NCI-H2196 (cell line): ENCODE data around the gene GHR.
"Not testable (repeated sequence)": the region's sequence is repeated elsewhere in the genome, so short reads cannot be mapped to it uniquely, and the experiment has no call there.

Experiments
- DNase-seq: peaks from one replicate; lab custom pipeline; 2025; ENCODE audit not compliant: unreplicated experiment; lab: John Stamatoyannopoulos, UW

The GHR gene

DNA sequence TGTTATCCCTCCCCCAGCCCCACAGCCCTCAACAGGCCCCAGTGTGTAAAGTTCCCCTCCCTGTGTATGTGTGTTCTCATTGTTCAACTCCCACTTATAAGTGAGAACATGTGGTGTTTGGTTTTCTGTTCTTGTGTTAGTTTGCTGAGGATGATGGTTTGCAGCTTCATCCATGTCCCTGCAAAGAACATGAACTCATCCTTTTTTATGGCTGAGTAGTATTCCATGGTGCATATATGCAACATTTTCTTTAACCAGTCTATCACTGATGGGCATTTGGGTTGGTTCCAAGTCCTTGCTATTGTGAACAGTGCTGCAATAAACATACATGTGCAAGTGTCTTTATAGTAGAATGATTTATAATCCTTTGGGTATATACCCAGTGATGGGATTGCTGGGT lies 261.8 kb downstream of the GHR start:
- DNase-seq: not testable (repeated sequence)

DNA sequence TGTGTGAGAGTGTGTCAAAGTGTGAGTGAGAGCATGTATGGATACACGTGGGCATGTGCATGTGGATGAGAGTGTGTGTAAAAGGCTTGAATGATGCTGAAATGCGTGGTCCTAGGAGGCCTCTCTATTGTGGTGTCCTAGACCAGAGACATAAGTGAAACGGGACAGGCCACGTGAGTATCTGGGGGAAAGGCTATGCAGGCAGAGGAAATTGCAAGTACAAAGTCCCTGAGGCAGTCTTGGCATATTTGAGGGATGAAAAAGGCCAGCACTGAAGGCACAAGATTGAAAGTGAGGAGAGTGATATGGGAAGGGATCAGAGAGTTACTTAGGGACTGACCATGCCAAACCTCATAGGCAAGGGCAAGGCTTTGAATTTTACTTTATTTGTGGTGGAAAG lies 266.2 kb downstream of the GHR start:
- no peak for DNase-seq

DNA sequence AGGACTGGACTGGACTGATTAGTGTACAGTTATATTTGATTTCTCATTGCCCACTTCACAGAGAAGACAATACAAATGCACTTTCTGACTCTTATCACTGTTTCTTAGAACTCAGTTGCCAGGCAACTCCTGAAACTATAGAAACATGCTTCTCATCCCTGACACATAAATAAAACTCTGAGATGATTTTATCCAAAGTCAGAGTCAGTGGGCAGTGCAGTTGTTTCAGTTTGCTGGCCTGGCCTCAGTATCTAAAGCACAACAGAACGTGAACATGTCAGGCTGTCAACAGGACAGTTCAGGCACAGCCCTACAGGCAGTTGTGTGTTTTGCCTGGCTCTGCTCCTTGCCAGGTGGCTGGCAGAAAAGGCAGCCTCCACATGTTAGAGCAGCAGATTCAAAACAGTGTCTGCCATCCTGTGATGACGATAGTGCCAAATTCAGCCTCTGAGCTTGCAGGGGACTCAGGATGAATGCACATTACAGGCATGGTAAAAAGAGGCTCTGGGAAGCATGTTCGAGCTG lies 268.2 kb downstream of the GHR start:
- DNase-seq: no peak

DNA sequence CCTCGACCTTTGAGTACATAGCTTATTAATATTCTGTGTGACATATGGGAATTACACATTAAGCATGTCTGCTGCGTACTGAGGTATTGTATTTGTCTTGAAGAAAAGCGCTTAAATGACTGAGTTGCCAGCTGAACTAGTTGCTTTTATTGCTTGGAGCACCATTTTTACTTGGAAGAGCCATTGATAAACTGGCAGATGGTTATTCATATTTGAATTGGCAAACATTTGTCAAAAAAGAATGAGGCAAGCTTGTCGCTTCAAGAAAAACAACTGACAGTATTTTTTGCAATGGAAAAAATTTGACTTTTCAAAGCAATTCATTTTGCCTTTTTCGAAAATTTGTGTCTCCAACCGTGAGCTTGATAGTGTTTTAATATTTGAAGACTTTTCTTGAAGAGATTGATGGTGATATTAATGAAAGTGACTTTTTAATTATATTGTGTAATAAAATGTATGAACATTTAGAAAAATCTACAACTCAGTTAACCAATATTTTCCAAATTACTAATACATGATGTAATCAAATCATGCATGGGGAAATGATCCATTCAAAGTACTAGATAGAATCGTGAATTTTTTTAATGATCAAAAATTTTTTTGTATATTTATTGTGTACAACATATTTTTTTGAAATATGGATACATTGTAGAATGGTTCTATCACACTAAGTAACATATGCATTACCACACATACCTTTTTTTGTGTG lies 278.3 kb downstream of the GHR start:
- DNase-seq: no peak

DNA sequence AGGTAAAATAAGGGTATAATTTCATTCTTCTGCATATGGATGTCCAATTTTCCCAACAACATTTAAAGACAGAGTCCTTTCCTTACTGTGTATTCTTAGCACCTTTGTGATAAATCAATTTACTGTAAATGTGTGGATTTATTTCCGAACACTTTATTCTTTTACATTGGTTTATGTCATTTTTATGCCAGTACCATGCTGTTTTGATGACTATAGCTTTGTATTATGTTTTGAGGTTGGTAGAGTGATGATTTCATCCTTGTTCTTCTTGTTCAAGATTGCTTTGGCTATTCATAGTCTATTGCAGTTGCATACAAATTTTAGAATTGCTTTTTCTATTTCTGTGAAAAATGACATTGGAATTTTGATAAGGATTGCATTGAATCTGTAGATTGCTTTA lies 280.0 kb downstream of the GHR start:
- DNase-seq: no peak

DNA sequence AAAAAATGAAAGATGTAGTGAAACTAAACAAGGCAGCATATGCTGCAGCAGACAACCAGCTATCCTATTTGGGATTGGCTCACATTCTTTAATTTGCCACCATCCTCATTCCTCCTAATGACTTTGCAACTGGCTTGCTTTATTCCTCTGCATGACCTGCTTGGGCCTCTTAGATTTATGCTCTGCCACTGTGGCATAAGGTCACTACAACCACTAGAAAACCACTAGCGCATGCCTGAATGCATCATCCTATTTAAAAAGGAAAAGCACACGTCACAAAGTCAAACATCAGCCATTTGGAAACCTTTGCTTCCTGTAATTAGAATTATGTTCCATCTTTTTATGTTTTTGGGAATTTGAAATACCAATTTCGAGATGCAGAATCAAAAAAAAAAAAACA lies 292.5 kb downstream of the GHR start:
- DNase-seq: no peak

DNA sequence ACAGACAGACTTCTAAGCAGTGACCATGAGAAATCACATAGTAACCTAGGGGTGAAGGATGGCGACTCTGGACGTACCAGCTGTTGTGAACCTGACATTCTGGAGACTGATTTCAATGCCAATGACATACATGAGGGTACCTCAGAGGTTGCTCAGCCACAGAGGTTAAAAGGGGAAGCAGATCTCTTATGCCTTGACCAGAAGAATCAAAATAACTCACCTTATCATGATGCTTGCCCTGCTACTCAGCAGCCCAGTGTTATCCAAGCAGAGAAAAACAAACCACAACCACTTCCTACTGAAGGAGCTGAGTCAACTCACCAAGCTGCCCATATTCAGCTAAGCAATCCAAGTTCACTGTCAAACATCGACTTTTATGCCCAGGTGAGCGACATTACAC lies 295.4 kb downstream of the GHR start:
- DNase-seq: no peak

DNA sequence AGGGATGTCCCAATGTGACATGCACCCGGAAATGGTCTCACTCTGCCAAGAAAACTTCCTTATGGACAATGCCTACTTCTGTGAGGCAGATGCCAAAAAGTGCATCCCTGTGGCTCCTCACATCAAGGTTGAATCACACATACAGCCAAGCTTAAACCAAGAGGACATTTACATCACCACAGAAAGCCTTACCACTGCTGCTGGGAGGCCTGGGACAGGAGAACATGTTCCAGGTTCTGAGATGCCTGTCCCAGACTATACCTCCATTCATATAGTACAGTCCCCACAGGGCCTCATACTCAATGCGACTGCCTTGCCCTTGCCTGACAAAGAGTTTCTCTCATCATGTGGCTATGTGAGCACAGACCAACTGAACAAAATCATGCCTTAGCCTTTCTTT lies 295.8 kb downstream of the GHR start:
- no peak for DNase-seq

DNA sequence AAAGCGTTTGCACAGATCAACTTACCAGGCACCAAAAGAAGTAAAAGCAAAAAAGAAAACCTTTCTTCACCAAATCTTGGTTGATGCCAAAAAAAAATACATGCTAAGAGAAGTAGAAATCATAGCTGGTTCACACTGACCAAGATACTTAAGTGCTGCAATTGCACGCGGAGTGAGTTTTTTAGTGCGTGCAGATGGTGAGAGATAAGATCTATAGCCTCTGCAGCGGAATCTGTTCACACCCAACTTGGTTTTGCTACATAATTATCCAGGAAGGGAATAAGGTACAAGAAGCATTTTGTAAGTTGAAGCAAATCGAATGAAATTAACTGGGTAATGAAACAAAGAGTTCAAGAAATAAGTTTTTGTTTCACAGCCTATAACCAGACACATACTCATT lies 297.0 kb downstream of the GHR start:
- DNase-seq: no peak

DNA sequence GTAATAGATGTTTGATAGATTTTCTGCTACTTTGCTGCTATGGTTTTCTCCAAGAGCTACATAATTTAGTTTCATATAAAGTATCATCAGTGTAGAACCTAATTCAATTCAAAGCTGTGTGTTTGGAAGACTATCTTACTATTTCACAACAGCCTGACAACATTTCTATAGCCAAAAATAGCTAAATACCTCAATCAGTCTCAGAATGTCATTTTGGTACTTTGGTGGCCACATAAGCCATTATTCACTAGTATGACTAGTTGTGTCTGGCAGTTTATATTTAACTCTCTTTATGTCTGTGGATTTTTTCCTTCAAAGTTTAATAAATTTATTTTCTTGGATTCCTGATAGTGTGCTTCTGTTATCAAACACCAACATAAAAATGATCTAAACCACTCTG lies 298.2 kb downstream of the GHR start:
- no peak for DNase-seq

DNA sequence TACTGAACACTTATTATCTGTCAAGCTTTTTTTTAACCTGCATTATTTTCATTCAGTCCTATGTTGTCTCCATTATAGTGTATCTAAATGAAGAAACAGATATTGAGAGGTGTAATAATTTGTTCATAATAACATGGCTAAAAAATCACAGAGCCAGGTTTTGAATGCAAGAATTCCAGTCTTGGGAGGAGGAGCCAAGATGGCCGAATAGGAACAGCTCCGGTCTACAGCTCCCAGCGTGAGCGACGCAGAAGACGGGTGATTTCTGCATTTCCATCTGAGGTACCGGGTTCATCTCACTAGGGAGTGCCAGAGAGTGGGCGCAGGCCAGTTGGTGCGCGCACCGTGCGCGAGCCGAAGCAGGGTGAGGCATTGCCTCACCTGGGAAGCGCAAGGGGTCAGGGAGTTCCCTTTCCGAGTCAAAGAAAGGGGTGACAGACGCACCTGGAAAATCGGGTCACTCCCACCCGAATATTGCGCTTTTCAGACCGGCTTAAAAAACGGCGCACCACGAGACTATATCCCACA lies 311.4 kb downstream of the GHR start:
- not testable (repeated sequence) for DNase-seq

DNA sequence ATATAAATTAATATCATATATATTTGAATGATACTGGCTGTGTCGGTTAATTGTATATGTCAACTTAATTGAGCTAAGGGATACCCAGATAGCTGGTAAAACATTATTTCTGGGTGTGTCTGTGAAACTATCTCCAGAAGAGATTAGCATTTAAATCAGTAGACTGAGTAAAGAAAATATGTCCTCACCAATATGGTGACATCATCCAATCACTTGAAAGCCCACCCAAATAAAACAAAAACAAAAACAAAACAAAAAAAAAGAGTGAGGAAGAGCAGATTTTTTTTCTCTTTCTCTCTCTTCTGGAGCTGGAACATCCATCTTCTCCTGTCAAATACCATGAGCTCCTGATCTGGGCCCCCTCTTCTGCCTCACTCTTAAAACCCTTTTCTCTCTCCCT lies 317.7 kb downstream of the GHR start:
- no peak for DNase-seq

DNA sequence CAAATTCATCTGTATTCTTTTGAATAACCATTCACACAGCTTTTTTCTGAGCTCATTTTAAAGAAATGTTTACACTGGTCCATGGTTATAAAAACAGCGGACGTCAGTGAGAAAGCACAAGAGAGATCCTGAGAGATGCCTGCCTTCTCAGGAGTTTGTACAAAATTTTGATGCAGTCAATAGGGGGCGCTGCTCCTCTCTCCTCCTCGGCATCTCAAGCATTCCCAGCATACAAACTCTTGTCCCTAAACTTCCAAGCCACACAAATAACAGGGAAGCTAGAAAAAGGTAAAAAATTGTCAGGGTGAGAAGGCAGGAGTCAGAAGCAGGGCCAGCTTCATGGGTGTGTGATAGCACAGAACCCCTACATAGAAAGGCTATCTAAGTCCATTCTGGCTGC lies 322.2 kb downstream of the GHR start:
- DNase-seq: no peak

DNA sequence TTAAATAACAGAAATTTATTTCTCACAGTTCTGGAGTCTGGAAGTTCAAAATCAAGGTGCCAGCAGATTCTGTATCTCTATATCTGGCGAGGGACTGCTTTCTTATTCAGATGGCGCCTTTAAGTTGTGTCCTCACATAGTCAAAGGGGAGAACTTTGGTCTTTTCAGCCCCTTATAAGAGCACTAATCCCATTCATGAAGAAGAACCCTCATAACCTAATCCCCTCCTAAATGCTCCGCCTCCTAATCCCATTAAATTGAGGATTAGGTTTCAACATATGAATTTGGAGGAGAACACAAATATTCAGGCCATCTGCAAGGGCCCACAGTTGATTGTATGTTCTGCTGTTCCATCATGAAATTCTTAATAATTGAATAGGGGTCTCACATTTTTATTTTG lies 322.6 kb downstream of the GHR start:
- DNase-seq: no peak

DNA sequence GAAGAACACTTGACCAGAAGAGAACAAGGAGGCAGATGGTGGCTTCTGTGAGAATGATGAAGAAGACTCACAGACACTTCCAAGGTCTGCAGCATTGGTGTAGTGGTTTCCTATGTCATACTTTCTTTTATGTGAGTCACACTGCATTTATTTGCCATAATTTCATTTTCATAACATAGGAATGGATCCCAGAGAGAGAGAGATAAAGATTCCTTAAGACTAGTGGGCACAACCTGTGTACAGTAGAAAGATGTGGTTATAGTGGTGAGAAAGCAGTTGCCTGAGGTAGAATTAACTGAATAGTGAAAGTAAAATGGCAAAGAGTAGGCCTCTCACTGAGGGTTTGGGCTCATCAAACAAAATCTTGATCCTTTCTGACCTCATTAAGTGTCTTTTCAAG lies 325.8 kb downstream of the GHR start:
- DNase-seq: no peak

DNA sequence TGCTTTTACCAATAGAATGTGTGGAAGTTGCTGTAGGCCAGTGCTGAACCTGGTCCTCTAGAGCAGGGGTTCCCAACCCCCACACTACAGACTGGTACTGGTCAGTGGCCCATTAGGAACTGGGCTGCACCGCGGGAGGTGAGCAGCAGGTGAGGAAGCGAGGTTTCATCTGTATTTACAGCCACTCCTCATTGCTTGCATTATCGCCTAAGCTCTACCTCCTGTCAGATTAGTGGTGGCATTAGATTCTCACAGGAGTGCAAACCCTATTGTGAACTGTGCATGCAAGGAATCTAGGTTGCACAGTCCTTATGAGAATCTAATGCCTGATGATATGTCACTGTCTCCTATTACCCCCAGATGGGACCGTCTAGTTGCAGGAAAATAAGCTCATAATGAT lies 327.3 kb downstream of the GHR start:
- no peak for DNase-seq

DNA sequence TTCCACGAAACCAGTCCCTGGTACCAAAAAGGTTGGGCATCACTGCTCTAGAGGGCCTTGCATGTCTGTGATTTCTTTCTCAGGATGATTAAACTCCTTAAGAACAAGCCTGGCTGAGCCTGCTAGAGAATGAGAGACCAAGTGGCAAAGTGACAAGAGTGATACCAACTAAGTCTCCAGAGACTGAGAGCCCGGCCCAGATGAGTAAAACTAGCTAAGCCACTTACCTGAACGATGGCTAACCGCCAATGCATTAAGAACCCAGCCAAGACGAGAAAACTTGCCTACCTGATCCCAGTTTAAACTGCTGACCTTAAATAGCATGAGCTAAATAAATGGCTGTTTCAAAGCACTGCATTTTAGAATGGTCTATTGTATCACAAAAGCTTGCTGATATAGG lies 327.8 kb downstream of the GHR start:
- DNase-seq: no peak

DNA sequence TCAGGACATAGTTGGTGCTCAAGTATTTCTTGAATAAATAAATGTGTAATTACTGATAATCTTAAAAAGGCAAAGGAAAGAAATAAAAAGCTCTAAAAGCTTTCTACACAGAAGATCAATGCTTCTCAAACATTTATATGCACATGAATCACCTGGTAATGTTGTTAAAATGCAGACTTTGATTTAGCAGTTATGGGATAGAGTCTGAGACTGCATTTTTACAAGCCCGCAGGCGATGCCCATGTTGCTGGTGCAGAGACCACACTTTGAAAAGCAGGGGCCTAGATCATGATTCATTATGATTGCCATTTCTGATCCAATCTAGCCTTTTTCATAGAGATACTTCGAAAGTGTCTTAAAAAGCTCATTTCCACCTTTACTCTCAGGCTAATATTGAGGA lies 329.9 kb downstream of the GHR start:
- DNase-seq: no peak

DNA sequence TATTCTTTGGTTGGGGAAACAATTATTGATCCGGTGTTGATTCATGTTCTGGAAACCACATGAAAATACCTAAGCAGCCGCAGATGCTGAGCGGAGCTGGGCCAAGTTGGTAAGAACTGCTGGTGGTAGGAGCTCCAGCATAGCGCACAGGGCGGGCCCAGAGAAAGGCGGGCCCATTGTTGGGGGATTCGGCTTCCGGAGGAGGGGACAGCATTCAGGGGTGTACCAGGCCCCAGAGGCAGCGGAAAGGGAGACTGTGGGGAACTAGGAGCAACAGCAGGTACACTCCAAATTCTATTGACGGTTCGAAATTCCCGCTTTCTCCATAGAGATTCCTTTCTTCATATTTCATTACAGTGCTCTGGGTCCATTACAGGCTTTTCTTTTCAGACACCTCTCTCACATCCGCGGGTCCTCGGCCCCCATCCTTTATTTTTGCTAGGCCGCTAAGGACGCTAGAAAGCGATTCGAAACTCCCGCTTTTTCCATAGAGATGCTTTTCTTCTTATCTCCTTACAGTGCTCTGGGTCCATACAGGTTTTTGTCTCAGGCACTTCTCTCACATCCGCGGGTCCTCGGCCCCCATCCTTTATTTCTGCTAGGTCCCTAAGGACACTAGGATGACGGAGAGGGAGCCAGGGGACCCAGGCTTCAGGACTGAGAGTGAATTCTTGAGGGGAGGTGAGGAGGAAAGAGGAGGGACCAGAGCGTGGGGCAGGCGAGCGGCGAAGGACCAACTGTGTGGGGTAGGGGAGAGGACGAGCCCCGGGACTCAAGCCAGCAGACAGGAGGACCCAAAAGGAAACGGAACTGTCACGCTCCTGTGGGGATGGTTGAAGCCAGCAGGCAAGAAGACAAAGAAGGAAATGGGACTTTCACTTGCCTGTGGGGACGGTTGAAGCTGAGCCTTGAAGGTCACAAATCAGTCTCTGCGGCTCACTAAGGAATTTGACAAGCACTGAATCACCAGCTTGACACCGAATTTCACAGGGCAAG lies 333.7 kb downstream of the GHR start, which contains the start of gene CCDC152:
Gene CCDC152, plus strand, starts transcription at position 213 of the 996 bp plus-strand sequence. CDS start 2,304 bp downstream, outside the sequence.
- DNase-seq: no peak

DNA sequence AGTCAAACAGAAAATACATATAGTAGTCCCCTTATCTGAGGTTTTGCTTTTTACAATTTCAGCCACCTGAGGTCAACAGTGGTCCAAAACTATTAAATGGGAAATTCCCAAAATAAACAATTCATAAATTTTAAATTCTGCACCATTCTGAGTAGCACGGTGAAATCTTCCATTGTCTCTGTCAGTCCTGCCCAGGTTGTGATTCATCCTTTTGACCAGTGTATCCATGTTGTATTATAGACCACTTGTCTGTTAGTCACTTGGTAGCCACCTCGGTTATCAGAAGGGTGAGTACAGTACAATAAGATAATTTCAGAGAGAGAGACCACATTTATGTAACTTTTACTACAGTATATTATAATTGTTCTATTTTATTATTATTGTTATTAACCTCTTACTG lies 336.2 kb downstream of the GHR start:
- no peak for DNase-seq

DNA sequence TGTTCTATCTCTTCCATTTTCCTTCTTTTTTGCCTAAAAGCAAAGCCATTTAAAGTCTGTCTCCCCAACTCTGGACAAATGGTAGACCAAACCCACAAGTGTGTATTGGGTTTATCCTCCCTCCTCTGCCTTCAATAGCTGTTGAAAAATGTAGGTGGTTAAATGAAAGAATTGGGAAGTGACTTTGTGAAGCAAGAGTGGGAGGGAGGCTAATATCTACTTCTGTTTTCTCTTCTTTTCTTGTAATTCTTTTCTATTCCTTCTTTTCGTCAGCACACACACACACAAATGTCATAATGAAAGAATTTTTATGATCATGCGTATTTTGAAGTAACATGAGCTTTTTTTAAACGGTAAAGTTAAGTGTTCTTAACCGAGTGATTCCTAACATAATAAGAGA lies 337.2 kb downstream of the GHR start:
- no peak for DNase-seq

DNA sequence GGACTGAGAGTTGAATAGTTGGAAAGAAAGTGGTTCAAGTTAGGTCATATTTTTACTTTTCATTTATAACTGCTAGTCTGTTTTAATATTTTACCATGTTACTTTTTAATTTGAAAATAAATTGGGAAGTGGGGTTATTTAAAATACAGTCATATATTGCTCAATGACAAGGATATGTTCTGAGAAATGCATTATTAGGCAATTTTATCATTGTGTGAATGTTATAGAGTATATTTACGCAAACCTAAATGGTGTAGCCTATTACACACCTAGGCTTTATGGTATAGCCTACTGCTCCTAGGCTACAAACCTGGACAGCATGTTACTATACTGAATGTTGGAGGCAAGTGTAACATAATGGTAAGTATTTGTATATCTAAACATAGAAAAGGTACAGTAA lies 338.6 kb downstream of the GHR start:
- DNase-seq: no peak
